Effector memory CD8-positive, alpha-beta T cell (primary cell): Measurements from ENCODE around the gene RAB6B.

Experiments used
- ATAC-seq: fragments of 150-1000 bp; cut with Tn5 transposase; replicated peaks from 2 replicates; pipeline ENCODE4 v1.10.0; 2021; ENCODE audit warnings: mild to moderate bottlenecking, moderate library complexity
- DNase-seq, 3 experiments: peaks; one replicate each; pipeline ENCODE4 v3.0.0; 2021
- H3K27ac Mint-ChIP-seq, 2 donors: one replicate each; pipeline ENCODE4 v1.8.0; 2022; ENCODE audit warnings: mild to moderate bottlenecking in 2 of 2, mixed read lengths in 2 of 2, moderate library complexity in 2 of 2
- H3K27me3 Mint-ChIP-seq, 2 donors: one replicate each; pipeline ENCODE4 v1.8.0; 2022; ENCODE audit warnings: mixed read lengths in 2 of 2
- H3K36me3 Mint-ChIP-seq: one replicate; pipeline ENCODE4 v1.8.0; 2022; ENCODE audit warnings: mild to moderate bottlenecking, moderate library complexity, mixed read lengths; ENCODE audit not compliant: insufficient read depth
- H3K4me1 Mint-ChIP-seq, 2 donors: one replicate each; pipeline ENCODE4 v1.8.0; 2022; ENCODE audit warnings: low read depth in 2 of 2, mixed read lengths in 2 of 2
- H3K4me3 Mint-ChIP-seq, 2 donors: one replicate each; pipeline ENCODE4 v1.8.0; 2022; ENCODE audit warnings: mild to moderate bottlenecking in 2 of 2, mixed read lengths in 2 of 2, moderate library complexity in 2 of 2
- H3K9me3 Mint-ChIP-seq, 2 donors: one replicate each; pipeline ENCODE4 v1.8.0; 2022; ENCODE audit warnings: mixed read lengths in 2 of 2

RAB6B gene

GRCh38 chr3:133926736-133927539, 31.3 kb upstream of the RAB6B start:
- ATAC-seq (no peak), DNase-seq (no peak)
- peak overlapping the region; percentile 67 to 71 for H3K4me3 Mint-ChIP-seq
- peaks cover 6 to 7% of the 10 kb centered on the region in 2 donors for H3K4me1 Mint-ChIP-seq
- no peaks in the 10 kb centered on the region for H3K36me3 Mint-ChIP-seq
- H3K27ac Mint-ChIP-seq = no peak overlapping the region
- H3K27me3 Mint-ChIP-seq = peaks cover 23 to 27% of the 10 kb centered on the region in 2 donors
- H3K9me3 Mint-ChIP-seq = no peaks in the 10 kb centered on the region

GRCh38 chr3:133925960-133926735, 30.5 kb upstream of the RAB6B start:
- H3K4me1 Mint-ChIP-seq = peaks cover 6 to 7% of the 10 kb centered on the region in 2 donors
- H3K27ac Mint-ChIP-seq = no peak overlapping the region
- H3K36me3 Mint-ChIP-seq = no peaks in the 10 kb centered on the region
- no peak overlapping the region for H3K4me3 Mint-ChIP-seq
- no peak for DNase-seq
- H3K9me3 Mint-ChIP-seq = no peaks in the 10 kb centered on the region
- no peak for ATAC-seq
- H3K27me3 Mint-ChIP-seq = peaks cover 27 to 28% of the 10 kb centered on the region in 2 donors

- Mint-ChIP-seq H3K27me3 (peaks cover 26 to 35% of the 10 kb centered on the region in 2 donors), H3K4me1 (peaks cover 6 to 7% of the 10 kb centered on the region in 2 donors), H3K36me3 (no peaks in the 10 kb centered on the region), H3K9me3 (no peaks in the 10 kb centered on the region), H3K27ac (no peak overlapping the region), H3K4me3 (no peak overlapping the region)
- DNase-seq (no peak), ATAC-seq (no peak)
Observed at GRCh38 chr3:133924041-133924440, 28.4 kb upstream of the RAB6B start.

DNA sequence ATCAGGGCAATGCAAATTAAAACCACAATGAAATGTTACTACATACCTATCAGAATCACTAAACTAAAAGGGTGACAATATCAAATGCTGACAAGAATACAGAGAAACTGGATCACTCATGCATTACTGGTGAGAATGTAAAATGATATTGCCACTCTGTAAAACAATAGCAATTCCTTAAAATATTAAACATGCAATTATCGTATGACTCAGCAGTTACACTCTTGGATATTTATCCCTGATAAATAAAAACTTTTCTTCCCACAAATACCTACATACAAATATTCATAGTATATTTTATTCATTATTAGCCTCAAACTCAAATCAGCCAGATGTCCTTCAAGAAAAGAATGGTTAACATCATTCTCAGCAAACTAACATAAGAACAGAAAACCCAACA, 25.9 kb upstream of the RAB6B start:
- H3K9me3 Mint-ChIP-seq = no peaks in the 10 kb centered on the region
- peaks cover 26 to 31% of the 10 kb centered on the region in 2 donors for H3K27me3 Mint-ChIP-seq
- H3K4me1 Mint-ChIP-seq = no peaks in the 10 kb centered on the region
- DNase-seq (no peak), ATAC-seq (no peak)
- no peak overlapping the region for H3K4me3 Mint-ChIP-seq
- no peak overlapping the region for H3K27ac Mint-ChIP-seq
- H3K36me3 Mint-ChIP-seq = no peaks in the 10 kb centered on the region

DNA sequence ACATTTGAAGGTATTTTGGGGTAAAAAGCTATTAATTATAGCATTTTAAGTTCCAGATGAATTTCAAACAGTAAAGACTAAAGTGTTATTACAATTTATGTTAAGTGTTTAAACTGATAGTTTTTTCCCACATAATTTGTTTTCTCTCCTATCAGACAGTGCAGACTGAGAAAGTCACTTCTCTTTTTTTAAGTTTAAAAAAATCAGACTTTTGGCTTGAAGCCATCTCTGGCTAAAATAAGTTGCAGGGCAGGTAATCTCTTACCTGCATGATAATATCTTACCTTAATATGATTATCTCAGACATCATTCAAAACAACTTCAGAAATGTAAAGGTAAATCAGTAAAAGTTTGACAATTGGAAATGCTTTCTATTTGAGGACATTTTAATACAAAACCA, 21.5 kb upstream of the RAB6B start:
- ATAC-seq = no peak
- Mint-ChIP-seq H3K36me3 (no peaks in the 10 kb centered on the region), H3K27ac (no peak overlapping the region), H3K9me3 (no peaks in the 10 kb centered on the region), H3K4me1 (no peaks in the 10 kb centered on the region), H3K27me3 (peaks cover 44% of the 10 kb centered on the region in 2 donors), H3K4me3 (no peak overlapping the region)
- DNase-seq = no peak

GRCh38 chr3:133915685-133916658, 20.3 kb upstream of the RAB6B start:
- Mint-ChIP-seq H3K4me3 (no peak overlapping the region), H3K9me3 (no peaks in the 10 kb centered on the region), H3K27me3 (peaks cover 37 to 44% of the 10 kb centered on the region in 2 donors), H3K27ac (no peak overlapping the region), H3K36me3 (no peaks in the 10 kb centered on the region), H3K4me1 (no peaks in the 10 kb centered on the region)
- DNase-seq (no peak), ATAC-seq (no peak)

GRCh38 chr3:133914839-133915600, 19.3 kb upstream of the RAB6B start:
- ATAC-seq (no peak), DNase-seq (no peak)
- H3K27me3 Mint-ChIP-seq = peaks cover 33 to 46% of the 10 kb centered on the region in 2 donors
- no peak overlapping the region for H3K27ac Mint-ChIP-seq
- no peak overlapping the region for H3K4me3 Mint-ChIP-seq
- no peaks in the 10 kb centered on the region for H3K36me3 Mint-ChIP-seq
- no peaks in the 10 kb centered on the region for H3K4me1 Mint-ChIP-seq
- no peaks in the 10 kb centered on the region for H3K9me3 Mint-ChIP-seq

GRCh38 chr3:133910422-133910821, 14.7 kb upstream of the RAB6B start:
- H3K27me3 Mint-ChIP-seq = peaks cover 14 to 24% of the 10 kb centered on the region in 2 donors
- DNase-seq = no peak
- no peak for ATAC-seq
- no peak overlapping the region for H3K4me3 Mint-ChIP-seq
- H3K4me1 Mint-ChIP-seq = no peaks in the 10 kb centered on the region
- no peaks in the 10 kb centered on the region for H3K9me3 Mint-ChIP-seq
- H3K36me3 Mint-ChIP-seq = peaks cover 4% of the 10 kb centered on the region
- H3K27ac Mint-ChIP-seq = no peak overlapping the region

DNA sequence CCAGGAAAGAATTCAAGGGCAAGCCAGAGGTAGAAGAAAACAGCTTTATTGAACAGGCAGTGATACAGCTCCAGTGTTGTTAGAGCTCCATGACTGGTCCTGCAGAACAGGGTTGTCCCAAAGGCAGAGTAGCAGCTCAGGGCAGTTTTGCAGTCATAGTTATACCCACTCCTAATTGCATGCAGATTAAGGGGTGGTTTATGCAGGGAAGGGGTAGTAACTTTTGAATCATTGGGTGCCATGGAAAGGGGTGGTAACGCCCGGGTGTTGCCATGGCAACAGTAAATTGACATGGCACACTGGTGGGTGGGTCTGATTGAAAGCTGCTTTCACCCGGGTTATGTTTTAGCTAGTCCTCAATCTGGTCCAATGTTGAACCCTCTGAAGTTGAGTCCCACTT, 9.7 kb upstream of the RAB6B start:
- ATAC-seq (no peak), DNase-seq (no peak)
- H3K36me3 Mint-ChIP-seq = peaks cover 4% of the 10 kb centered on the region
- H3K27ac Mint-ChIP-seq = no peak overlapping the region
- H3K9me3 Mint-ChIP-seq = no peaks in the 10 kb centered on the region
- no peak overlapping the region for H3K4me3 Mint-ChIP-seq
- no peaks in the 10 kb centered on the region for H3K4me1 Mint-ChIP-seq
- peaks cover 14 to 21% of the 10 kb centered on the region in 2 donors for H3K27me3 Mint-ChIP-seq

DNA sequence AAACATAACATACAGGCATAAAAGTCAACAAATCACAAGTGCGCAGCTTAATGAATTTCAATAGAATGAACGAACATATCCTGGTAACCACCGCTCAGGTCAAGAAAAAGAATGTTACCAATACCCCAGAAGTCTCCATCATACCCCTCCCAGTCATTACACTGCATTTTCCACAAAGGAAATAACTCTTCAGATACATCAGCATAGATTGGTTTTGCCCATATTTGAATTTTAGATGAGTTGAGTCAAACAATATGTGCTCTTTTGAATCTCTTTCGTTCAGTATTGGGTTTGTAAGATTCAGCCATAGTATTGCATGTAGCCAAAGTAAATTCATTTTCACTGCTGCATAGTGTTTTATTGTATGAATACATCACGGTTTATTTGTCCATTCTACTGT, 6.2 kb upstream of the RAB6B start:
- H3K36me3 Mint-ChIP-seq = no peaks in the 10 kb centered on the region
- DNase-seq = no peak
- H3K27ac Mint-ChIP-seq = no peak overlapping the region
- H3K4me1 Mint-ChIP-seq = peaks cover 0 to 1% of the 10 kb centered on the region in 2 donors
- no peak overlapping the region for H3K4me3 Mint-ChIP-seq
- no peak for ATAC-seq
- H3K9me3 Mint-ChIP-seq = no peaks in the 10 kb centered on the region
- H3K27me3 Mint-ChIP-seq = peaks cover 22 to 25% of the 10 kb centered on the region in 2 donors

- DNase-seq = no peak
- H3K27ac Mint-ChIP-seq = no peak overlapping the region
- H3K9me3 Mint-ChIP-seq = no peaks in the 10 kb centered on the region
- H3K36me3 Mint-ChIP-seq = no peaks in the 10 kb centered on the region
- H3K4me3 Mint-ChIP-seq = no peak overlapping the region
- H3K4me1 Mint-ChIP-seq = peaks cover 0 to 3% of the 10 kb centered on the region in 2 donors
- H3K27me3 Mint-ChIP-seq = peaks cover 27 to 29% of the 10 kb centered on the region in 2 donors
- ATAC-seq = peak; percentile 46
Observed at GRCh38 chr3:133901083-133901482, 5.4 kb upstream of the RAB6B start.

DNA sequence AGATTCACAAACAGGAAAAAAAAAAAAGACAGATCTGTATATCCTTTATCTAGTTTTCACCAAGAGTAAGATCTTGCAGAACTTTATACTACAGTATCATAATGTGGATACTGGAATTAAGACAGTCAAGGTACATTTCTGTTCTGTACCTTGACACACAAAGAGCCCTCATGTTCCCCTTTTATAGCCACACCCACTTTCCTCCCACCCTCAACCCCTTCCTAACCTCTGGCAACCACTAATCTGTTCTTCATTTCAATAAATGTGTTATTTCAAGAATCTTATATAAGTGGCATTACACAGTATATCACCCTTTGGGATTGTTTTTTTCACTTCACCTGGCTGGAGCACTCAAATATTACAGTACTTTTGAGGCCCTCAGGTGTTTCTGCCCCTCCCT, 3.6 kb upstream of the RAB6B start:
- H3K9me3 Mint-ChIP-seq = no peaks in the 10 kb centered on the region
- H3K4me3 Mint-ChIP-seq = no peak overlapping the region
- no peak overlapping the region for H3K27ac Mint-ChIP-seq
- DNase-seq = no peak
- H3K27me3 Mint-ChIP-seq = peaks cover 27 to 33% of the 10 kb centered on the region in 2 donors
- no peak for ATAC-seq
- no peaks in the 10 kb centered on the region for H3K36me3 Mint-ChIP-seq
- peaks cover 0 to 6% of the 10 kb centered on the region in 2 donors for H3K4me1 Mint-ChIP-seq
